ENCODE measurements around the gene RB1.

RB1 gene

GRCh38 chr13:48511621-48512230 is 208.2 kb downstream of the RB1 start:
- peak in 3 of 10 donors; percentile 60 to 79 (median 68) for DNase-seq
- intact Hi-C loops (cut with DNase I) = no loop called here

DNA sequence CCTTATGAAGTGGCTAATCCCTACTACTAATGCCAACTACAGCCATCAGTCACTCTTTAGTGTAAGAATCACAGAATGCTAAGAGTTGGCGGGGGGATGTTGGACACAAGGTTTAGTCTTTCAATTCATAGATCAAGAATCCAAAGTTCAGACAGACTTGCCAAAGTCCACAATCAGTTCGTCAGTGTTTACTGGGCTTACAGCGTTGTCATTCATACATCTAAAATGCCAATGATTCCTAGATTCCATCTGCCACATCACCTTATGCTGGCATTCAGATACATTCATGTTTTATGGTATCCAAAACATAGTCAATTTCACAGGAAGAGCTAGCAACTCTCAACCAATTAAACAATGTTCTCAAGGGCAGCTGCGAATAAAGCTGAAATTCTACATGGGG is 211.2 kb downstream of the RB1 start:
- intact Hi-C loops (cut with DNase I) = no loop called here
- no peak for DNase-seq

GRCh38 chr13:48515732-48516131 is 212.2 kb downstream of the RB1 start:
- intact Hi-C loops (cut with DNase I) = no loop called here
- DNase-seq = peak in 2 of 10 donors; percentile 39 to 84

DNA sequence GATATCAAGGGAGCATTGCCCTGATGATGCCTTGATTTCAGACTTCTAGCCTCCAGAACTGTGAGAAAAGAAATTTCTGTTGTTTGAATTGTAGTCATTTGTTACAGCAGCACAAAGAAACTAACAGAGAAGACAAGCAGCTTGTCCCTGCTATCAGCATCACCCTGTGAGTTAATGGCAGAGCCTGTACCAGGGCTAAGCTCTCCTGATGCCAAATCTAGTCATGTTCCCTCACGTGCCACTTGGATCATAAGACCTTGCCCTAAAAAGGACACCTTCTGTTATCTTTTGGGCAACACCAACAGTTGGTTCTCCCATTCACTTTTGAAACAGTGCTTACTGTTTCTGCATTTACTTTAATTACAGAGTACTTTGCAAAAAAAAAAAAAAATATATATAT is 214.5 kb downstream of the RB1 start:
- no peak for DNase-seq
- intact Hi-C loops (cut with DNase I) = no loop called here

DNA sequence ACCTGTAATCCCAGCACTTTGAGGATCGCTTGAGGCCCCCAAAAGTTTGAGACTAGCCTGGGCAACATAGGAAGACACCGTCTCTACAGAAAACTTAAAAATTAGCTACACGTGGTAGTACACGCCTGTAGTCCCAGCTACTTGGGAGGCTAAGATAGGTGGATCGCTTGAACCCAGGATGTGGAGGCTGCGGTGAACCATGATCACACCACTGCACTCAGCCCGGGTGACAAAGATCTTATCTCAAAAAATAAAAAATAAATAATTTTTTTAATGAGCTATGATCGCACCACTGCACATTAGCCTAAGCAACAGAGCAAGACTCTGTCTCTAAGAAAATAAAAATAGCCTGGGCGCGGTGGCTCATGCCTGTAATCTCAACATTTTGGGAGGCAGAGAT is 222.7 kb downstream of the RB1 start:
- DNase-seq = no peak
- intact Hi-C loops (cut with DNase I) = no loop called here

GRCh38 chr13:48527955-48528354 is 224.4 kb downstream of the RB1 start:
- DNase-seq = no peak
- intact Hi-C loops (cut with DNase I) = no loop called here

DNA sequence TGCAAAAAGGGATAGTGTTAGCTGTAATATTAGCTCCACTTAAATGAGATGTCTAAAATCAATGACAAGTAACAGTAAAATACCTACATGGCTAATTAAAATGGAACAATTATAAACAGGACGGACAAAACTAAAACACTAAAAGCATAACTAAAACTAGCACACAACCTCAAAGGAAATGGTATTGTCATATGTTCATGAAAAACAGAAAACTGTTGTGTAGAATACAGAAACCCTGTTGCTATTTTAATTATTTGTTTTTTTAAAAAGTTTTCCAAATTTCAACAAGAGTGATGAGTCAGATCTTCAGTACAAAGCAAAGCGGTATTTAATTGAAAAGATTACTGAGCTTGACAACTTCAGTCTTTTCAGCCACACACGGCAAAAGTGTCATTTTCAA is 225.2 kb downstream of the RB1 start:
- intact Hi-C loops (cut with DNase I) = no loop called here

DNA sequence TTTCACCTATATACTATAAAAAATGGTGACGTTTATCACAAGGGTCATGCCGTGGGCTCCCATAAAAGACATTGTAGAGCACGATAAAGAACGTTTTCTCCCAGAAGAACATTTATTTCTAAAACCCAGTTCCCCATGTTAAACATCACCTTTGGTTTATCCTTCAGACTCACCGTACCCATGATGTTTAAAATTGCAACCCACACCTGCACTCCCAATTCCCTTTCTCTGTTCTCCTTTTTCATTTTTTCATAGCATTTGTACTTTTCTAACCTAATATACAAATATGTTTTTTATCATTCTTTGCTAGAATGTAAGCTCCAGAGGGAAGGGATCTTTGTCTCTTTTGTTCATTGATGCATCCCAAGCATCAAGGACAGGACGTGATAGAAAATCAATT is 227.3 kb downstream of the RB1 start:
- intact Hi-C loops (cut with DNase I) = no loop called here

More for the DNA sequence above, 225.2 kb downstream of the RB1 start:
- DNase-seq = no peak

More for the DNA sequence above, 227.3 kb downstream of the RB1 start:
- DNase-seq = no peak
